HCT116 (cell line): ENCODE data around the gene ELFN2.

ENCODE experiments used
- CEBPB ChIP-seq: IDR thresholded peaks from 2 replicates; pipeline ENCODE4 v1.6.1; 2012; ENCODE audit warnings: low read depth
- CTCF ChIP-seq, 3 experiments: fragments of 200-600 bp in 1 of 3; sonication (generic) in 1 of 3; IDR thresholded peaks in 2 of 3; conservative IDR thresholded peaks in 1 of 3; 2 replicates each; pipeline ENCODE4 v1.5.1; 2012 to 2017; ENCODE audit warnings: low read depth in 2 of 3, low read length in 2 of 3, antibody characterized with exemption in 1 of 3, borderline replicate concordance in 1 of 3, control low read depth in 1 of 3, mild to moderate bottlenecking in 1 of 3, mixed read lengths in 1 of 3, mixed run types in 1 of 3, moderate library complexity in 1 of 3; ENCODE audit not compliant: insufficient read depth in 1 of 3
- EGR1 ChIP-seq: IDR thresholded peaks from 2 replicates; pipeline ENCODE4 v1.6.1; 2012; ENCODE audit warnings: low read depth
- EZH2 ChIP-seq: fragments of 200-600 bp; sonication (generic); IDR thresholded peaks from 2 replicates; pipeline ENCODE4 v1.6.1; 2017; ENCODE audit warnings: antibody characterized with exemption, mixed run types
- MAX ChIP-seq: IDR thresholded peaks from 2 replicates; pipeline ENCODE4 v1.6.1; 2012
- POLR2A ChIP-seq: IDR thresholded peaks from 2 replicates; pipeline ENCODE4 v1.7.0; 2011; ENCODE audit warnings: borderline replicate concordance; ENCODE audit not compliant: insufficient read depth, insufficient read length; ENCODE audit errors: extremely low read depth
- POLR2AphosphoS5 ChIP-seq: IDR thresholded peaks from 2 replicates; pipeline ENCODE4 v1.6.1; 2011; ENCODE audit warnings: mild to moderate bottlenecking, low read depth, low read length, moderate library complexity
- REST ChIP-seq: IDR thresholded peaks from 2 replicates; pipeline ENCODE4 v1.6.1; 2012; ENCODE audit warnings: low read depth
- SIN3A ChIP-seq: IDR thresholded peaks from 2 replicates; pipeline ENCODE4 v1.6.1; 2012; ENCODE audit warnings: low read depth
- YY1 ChIP-seq: IDR thresholded peaks from 2 replicates; pipeline ENCODE4 v1.6.1; 2011; ENCODE audit warnings: low read length, low read depth, moderate library complexity, mild to moderate bottlenecking; ENCODE audit not compliant: insufficient replicate concordance; ENCODE audit errors: extremely low read depth
- ZBTB33 ChIP-seq: IDR thresholded peaks from 2 replicates; pipeline ENCODE4 v1.6.1; 2011; ENCODE audit warnings: mild to moderate bottlenecking, low read length, moderate library complexity; ENCODE audit not compliant: insufficient replicate concordance; ENCODE audit errors: extremely low read depth
- ZFX ChIP-seq: fragments of 450-650 bp; IDR thresholded peaks from 2 replicates; pipeline ENCODE4 v1.6.1; 2017

GRCh38 chr22:37462983-37463382, 35.7 kb upstream of the ELFN2 start:
- peak; percentile 87 for TF ChIP-seq REST
- TF ChIP-seq EZH2: no peak
- no peak for TF ChIP-seq YY1
- no peak for TF ChIP-seq CTCF (IDR thresholded peaks at IDR 0.05 in 2 of 3, conservative IDR thresholded peaks at IDR 0.05 in 1 of 3; ENCODE audit: borderline replicate concordance in 1 of 3, insufficient read depth in 1 of 3, low read depth in 2 of 3, low read length in 2 of 3)
- no peak for TF ChIP-seq POLR2A
- no peak for TF ChIP-seq MAX
- no peak for TF ChIP-seq ZFX
- no peak for TF ChIP-seq POLR2AphosphoS5
- TF ChIP-seq SIN3A: no peak
- no peak for TF ChIP-seq CEBPB
- no peak for TF ChIP-seq EGR1
- no peak for TF ChIP-seq ZBTB33
